Midbrain (tissue), 1 donor: ENCODE results near the gene POLR3A.

Experiments
- DNase-seq: peaks from one replicate; lab custom pipeline; 2025; lab: John Stamatoyannopoulos, UW

The POLR3A gene

DNA sequence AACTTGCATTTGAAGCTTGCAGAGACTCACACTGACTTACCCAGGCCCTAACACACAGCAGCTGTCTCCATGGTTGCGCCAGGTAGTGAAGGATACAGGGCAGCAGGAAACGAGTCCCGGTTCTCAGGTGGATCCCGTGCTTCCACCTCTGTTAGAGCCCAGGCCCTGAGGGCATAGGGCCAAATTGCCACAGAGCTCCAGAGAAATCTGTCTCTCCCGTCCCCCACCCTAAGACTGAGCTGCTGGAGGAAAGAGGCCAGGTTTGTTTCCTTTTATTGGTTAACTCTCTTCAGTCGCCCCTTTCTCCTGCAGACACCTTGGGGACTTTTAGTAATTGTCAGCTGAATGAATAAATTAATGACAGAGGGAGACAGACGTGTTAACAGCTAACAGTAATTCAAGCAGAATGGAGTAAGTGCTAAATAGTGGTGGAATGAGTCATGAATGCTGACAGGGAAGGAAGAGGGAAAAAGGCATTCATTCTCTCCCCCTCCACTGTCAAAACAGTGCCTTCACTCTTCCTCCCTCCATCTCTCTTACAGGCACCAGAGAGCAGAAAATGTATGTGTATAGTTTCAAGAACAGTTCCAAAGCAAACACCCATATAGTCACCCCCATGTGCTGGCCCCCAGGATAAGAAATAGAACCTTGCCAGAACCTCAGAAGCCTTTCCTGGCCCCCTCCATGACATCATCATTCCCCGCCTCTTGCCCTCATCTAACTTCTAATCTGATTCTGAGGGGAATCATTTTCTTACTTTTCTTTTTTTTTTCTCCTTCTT, 86.0 kb downstream of the POLR3A start:
- no peak for DNase-seq

DNA sequence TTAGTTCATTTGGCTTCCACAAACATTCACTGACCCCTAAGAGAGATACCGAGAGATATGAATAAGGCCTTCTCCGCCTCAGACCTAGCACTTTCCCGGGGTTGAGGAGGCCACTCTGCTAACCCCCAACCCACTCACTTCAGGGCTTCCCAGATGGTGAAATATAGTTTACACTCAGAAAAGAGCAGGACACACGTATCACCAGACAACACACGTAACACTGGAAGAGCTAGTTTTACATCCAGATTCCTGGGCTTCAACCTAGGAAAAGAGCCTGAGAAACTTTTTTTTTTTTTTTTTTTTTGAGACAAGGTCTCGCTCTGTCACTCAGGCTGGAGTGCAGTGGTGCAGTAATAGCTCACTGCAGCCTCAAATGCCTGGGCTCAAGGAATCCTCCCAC, 87.5 kb downstream of the POLR3A start:
- no peak for DNase-seq

DNA sequence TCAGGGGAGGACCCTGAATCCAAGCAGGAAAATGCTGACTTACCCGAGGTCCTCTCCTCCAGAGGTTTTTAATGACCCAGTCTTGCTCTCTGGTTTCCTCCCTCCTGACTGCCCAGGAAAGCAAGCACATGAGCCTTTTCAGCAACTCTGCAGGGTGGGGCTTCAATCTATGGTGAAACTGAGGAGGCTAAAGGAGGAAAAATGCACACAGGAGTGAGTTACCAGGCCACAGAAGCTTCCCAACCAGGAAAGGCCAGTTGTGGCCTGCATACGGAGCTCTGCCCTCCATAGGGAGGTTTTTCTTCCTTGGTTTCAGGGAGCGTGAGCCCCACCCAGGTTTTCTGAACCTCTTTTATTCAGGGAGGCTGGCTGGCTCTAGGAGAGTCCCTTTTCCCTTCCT, 88.7 kb downstream of the POLR3A start:
- no peak for DNase-seq

DNA sequence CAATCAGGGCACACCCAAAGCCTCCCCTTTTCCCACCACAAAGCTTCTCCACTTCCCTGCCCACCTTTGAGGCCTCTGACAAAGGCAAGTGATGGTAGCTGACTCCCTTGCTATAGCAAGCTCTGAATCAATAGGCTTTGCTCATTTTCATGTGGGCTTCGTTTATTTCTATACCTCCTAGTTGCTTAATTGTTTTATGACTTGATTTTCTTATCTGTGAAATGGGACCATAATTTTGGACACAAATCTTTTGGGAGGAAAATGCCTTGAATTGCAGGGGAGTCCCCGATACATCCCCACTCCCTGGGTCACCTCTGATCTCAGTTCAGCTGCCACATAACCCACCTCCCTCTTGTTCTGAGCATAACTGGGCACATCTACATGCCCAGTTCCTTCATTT, 89.1 kb downstream of the POLR3A start:
- DNase-seq: no peak

DNA sequence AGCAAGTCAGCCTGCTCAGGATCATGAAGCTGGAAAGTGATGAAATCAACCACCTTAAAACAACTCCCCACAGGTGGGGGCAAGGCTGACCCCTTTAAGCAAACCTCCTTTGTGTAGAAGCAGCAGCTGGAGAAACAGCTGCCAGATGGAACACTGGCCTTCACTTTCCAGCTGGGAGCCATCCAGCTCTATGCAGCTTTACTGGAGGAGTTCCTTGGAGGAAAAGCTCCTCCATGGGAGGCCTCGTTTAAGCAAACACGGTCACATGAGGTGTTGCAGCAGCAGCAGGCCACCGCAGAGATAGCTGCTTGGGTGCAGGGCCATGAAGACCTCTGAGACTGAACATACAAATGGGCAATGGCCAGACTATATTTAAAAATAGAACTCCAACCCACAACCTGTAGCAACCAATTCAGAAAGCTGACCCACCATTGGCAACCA, 89.7 kb downstream of the POLR3A start:
- DNase-seq: no peak

DNA sequence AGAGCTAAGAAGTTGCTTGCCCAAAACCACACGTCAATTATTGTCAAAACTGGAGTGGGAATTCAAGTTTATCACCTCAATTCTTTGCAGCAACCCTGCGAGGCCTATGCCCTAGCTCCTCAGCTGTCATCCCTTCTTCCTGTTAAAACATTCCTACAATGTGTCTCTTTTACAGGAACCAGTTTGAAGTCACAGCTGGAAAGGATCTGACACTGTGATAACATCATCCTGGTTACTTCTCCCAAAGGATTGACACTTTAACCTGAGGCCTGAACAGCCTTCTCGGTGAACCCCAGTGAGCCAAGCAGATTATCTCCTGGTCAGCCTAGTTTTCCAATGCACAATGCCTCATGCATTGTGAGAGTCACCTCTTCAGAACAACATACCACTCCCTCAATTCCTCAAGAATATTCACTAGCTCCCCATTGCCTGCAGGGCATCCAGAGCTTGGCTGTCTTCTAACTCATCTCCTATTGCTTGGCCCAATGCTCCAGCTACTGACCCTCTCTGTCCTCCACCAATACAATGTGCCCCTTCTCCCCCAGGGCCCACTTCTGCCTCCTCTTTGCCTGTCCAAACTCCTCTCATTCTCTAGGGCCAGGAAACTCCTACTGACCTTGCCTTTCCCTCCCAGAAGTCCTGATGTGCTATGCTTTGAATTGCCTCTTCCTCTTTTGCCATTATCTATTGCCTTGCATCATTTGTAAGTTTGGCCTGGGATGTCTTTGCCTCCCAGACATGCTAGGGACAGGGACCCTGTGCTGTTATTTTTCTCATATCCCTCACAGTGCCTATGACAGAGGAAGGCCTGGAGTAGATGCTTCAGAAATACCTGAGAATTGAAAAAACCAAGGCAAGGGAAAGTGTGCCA, 92.4 kb downstream of the POLR3A start:
- no peak for DNase-seq

DNA sequence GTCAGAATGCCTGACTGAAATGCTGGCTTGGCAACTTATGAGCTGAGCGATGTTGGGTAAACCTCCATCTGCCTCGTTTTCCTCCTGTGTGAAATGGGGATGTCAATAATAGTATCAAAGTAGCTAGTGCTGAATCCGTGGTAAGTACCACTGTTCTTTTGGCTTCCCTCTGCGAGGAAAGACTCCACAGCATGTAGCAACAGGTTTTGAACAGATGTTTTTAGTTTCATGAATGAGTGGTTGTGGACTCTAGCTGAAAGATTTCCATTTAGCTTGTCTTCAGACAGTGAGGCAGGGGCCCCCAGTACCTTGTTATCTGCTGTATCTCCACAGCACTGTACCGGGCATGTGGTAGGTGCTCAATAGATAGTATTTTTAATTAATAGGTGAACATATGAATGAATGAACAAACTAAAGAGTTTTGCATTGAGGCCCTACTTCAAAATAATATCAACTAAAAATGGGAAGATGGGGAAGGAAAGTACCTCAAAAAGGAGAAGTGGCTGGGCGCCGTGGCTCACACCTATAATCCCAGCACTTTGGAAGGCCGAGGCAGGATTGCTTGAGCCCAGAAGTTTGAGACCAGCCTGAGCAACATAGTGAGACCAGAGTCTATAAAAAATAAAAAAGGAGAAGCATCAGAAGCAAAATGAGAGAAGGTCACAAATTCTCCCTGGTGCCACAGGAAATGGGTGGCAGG, 97.1 kb downstream of the POLR3A start:
- no peak for DNase-seq

DNA sequence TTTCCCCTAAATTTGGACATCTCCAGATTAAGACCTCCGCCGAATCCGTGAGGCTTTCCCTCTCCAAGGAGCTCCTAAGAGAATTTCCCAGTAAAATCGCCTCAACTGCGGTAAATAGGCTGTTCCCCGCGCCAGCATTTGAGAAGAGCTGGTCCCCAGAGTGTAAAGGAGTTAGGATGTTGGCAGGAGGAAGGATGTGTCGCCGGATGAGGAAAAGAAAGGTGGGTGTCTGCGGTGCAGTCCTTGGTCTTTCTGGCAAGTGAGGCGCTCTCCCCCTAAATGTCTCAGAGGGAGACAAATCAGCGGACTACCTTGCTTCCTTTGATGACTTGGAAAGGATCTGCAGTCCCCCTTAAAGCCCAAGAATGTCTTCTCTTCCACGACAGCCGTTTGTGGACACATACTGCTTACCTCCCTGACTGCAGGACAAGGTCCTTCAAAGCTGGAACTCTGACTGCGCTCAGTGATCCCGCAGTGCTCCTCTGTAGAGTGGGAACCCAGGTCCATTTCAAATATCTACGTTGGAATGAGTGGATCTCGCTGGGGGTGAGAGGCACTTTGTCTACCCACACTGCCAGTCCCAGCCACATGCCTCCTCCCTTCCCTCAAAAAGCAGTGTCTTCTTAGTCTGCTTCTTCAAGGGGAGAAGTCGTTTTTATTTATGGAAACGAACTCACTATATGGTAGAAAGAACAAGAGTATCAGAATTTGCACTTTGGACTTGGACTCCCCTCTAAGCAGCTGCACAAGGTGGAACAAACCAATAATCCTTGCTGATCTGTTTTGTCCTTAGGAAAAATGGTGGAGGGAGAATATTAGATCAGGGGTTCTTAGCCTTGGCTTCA, 101.7 kb downstream of the POLR3A start:
- no peak for DNase-seq

DNA sequence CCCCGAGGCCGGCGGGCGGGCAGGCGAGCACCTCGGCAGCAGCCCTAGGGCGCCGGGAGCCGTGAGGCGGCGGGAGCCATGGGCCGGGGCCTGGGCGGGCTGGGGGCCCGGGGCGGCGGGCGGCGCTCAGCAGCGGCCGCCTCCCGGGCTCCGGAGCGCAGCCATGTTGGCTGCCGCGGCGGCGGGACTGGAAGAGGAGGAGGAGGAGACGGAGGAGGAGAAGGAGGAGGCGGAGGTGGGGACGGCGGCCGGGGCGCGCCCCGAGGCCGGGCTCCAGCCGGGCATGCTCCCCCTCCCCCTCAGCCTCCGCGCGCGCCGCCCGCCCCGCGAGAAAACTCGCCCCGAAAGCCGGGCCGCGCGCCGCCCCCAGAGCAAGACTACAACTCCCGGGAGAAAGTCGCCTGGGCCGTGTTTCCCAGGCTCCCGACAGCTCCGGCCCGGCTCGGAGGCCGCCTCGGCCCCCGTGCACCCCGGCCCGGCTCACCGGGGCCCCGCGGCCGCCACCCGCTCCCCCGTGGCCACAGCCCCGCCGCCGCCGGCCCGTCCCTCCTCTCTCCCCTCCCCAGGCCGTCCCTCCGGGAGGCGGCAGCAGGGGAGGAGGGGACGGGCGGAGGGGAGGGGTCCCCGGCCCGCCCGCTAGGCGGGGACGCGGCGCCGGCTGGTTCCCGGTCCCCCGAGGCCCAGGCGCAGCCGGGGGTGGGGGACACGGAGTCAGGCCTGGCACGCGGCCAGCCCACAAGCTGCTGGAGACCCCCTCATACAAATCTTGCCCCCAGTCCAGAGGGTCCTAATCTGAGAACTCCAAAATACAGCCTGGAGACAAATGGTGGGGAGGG, 102.5 kb downstream of the POLR3A start, which contains the start of gene DLG5:
DLG5 (minus strand) TSS at position 190 of the 836 bp plus-strand sequence. CDS start 235 bp downstream, outside the sequence.
- peak; percentile 44 for DNase-seq

DNA sequence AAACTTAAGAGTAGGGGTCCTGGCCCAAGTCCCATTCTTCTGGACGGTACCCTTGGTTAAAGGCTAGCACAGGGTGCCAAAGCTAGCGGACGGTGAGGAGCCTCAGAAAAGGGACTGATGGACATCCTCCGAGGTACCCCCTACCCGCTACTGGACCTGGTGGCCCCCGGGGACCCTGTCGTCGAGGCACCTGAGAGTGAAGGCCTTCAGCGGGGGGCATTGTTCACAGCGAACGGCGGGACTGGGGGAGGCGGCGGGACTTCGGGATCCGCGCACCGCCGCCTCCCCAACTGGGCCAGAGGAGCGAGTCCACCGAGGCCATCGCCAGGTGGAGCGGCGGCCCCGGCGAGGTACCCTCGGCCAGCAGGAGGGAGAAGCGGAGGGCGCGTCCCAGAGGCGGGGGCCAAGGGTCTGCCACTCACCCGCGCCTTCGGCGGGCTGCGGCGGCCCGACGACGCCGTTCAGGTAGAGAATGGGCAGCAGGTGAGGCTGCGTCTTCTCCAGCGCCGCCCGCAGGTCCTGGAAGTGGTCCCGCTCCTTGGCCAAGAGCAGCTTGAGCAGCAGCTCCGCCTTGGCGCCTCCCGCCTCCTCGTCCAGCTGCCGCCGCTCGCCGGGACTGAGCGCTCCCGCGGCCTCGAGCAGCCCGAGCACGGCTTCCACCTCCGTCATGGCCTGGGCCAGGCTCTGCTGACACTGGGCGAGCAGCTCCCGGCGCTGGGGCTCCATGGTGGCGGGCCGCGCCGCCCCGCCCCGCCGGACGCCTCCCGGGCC, 103.3 kb downstream of the POLR3A start:
- no peak for DNase-seq

DNA sequence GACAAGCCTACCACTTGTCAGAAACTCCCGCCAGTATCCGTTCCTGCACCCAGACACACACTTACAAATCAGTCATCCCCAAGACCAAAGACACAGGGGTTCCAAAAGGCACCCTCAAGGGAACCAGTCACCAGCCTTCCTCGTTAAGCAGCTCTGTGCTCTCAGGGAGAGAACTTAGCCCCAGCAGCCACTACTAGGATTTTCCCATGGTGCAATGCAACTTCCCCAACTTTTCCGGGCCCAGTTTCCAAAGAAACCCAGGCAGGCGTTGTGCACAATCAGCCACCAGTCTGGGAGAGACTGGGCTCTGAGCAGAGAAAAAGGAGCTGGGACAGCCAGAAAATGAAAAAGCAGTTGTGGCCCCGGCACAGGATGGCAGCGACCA, 103.9 kb downstream of the POLR3A start:
- DNase-seq: peak; percentile 26

DNA sequence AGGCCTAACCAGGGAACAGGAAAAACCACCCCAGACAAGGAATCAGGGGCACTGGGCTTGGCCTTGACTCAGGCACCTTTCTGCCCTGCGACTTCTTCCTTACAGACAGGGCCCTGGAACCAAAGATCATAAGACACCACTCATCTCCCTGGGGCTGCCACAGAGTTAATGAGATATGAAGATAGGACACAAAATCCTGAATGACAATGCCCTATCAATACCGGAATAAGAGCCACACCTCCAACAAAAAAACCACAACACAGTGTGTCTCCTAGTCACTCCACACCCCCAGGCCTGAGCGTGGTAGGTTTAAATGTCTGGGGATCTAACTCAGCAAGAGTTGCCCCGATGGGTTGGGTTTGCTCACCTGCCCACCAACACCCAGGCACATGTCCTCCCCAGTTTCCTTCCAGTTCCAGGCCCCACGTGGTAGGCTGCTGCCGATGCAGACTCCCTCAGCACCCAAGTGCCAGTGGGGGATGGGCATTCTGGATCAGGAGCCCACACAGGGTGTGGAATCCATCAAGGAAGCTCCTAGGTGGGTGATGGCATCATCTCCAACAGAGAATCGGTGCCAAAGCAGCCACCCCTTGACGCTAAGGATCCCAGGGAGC, 106.6 kb downstream of the POLR3A start:
- no peak for DNase-seq

DNA sequence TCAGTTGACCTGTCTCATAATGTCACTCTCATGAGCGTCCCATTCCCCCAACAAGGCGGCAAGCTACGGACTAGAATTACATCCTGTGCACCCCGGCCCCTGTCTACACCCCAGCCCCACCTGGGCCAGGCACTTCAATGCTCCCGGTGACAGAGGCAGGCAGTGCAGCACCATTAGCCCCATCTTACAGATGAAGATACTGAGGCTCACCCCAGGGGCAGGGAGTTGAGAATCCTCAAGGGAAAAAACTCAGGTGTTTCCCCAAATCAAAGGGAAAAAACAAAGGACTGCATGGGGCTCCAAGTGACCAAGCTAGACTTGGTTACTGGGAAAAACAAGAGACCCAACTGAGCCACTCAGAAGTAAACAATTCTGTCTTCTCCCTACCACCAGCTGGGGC, 107.3 kb downstream of the POLR3A start:
- DNase-seq: no peak

DNA sequence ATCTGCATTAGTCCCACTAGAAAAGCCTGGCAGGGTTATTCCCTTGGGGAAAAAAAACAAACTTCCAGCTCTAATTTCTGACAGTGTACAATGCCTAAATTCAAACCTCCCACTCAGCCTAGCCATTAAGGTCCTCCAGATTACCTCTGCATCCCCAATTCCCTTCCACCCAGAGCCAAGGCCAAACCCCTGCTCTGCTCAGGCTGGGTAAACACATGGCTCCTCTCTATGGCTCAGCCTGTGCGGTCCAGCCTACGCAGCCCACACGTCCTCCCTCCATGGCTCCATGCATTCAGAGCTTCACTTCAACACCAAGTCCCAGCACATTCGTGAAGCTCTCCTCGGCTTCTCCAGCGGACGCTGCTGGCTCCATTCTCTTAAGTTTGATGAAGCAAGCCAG, 107.9 kb downstream of the POLR3A start:
- DNase-seq: no peak

DNA sequence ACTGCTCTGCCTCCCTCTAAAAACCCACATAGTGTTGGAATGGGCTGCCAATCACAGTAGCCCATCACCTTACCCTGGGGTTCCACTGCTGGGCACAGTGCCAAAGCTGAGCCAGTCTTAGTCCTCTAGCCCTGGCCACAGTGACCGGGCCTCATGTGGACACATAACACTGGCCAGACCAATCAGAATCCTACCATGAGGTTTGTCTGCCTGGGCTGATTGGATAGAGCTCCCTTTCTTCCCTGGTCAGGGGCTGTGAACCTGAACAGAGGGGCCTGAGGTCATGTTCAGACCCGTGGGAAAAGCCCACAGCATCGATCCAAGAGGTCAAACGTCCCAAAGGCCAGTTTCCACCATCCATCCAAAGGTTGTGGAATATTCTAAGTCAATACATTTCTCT, 108.8 kb downstream of the POLR3A start:
- no peak for DNase-seq

DNA sequence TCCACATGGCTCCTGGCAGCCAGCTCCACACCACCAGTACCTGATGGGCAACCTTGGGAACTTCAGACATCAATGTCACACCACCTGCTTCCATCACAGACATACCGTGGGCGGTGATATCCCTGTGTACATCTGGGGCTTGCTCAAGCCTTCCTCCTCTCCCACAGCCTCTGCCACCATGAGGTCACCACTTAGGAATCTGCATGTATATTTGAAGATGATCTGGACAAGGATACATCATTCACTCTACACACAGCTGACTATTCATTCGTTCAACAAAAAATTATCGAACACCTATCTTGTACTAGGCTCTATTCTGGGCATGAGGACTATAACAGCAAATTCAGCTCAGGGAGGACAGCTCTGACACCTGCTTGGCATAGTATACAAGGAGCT, 109.6 kb downstream of the POLR3A start:
- DNase-seq: no peak
